Adrenal gland (tissue), 5 donors: Measurements from ENCODE around the gene GADD45B.

Experiments used
- CTCF ChIP-seq, 6 experiments: fragments of 450-650 bp in 4 of 6; fragments of 200-600 bp in 2 of 6; sonication (generic) in 1 of 6; IDR thresholded peaks; 1 replicate in 5 of 6; 2 replicates in 1 of 6; pipeline versions ENCODE4 v1.5.1 to v1.8.0; 2016 to 2021; ENCODE audit warnings: antibody characterized with exemption in 6 of 6, mild to moderate bottlenecking in 2 of 6, moderate library complexity in 1 of 6
- POLR2A ChIP-seq, 2 donors: fragments of 450-650 bp; IDR thresholded peaks; one replicate each; pipeline ENCODE4 v1.6.1; 2017; ENCODE audit warnings: antibody characterized with exemption in 2 of 2, mild to moderate bottlenecking in 2 of 2, moderate library complexity in 1 of 2
- donor health status: DM: no; HTN: no; CAD: no.

GRCh38 chr19:2485428-2485827 lies 9.5 kb downstream of the GADD45B start:
- TF ChIP-seq CTCF (IDR thresholded peaks at IDR 0.05) (no peak), POLR2A (IDR thresholded peaks at IDR 0.05) (no peak)
